GM12878 (cell line): ENCODE data around the gene ANKRD36B. TPM values are rescaled to one million over a fixed set of nuclear protein-coding genes. Genes with fewer than 3 reads are reported as not detected.
"Not testable (repeated sequence)": the region's sequence is repeated elsewhere in the genome, so short reads cannot be mapped to it uniquely, and the experiment has no call there.

ENCODE experiments used
- ATAC-seq: fragments of 200-7000 bp; cut with Tn5 transposase; 3 replicates; pipeline ENCODE4 v1.9.1; 2020; ENCODE audit warnings: mild to moderate bottlenecking, moderate library complexity
- BruUV-seq: library from RNA; stranded (reverse); fragments of 400-500 nt; replicated peaks from 2 replicates; lab custom pipeline; 2021; lab: Mats Ljungman, UMichigan
- CTCF ChIA-PET: fragments of 300-600 bp; sonication (Branson Sonifier 250); formaldehyde crosslinking; extraction: SDS; loops from one replicate; lab custom pipeline; 2021; ENCODE audit warnings: inconsistent platforms; lab: Yijun Ruan, JAX
- POLR2A ChIA-PET: fragments of 350-600 bp; formaldehyde crosslinking; extraction: SDS; loops from one replicate; lab custom pipeline; 2021; ENCODE audit warnings: inconsistent platforms; lab: Charles Lee
- RAD21 ChIA-PET: fragments of 300-600 bp; sonication (Branson Sonifier 250); formaldehyde crosslinking; loops from one replicate; lab custom pipeline; 2023; ENCODE audit warnings: antibody characterized with exemption; ENCODE audit not compliant: unreplicated experiment; lab: Charles Lee
- SMC1A ChIA-PET: fragments of 300-600 bp; sonication (Branson Sonifier 250); formaldehyde crosslinking; loops from one replicate; lab custom pipeline; 2023; ENCODE audit not compliant: unreplicated experiment, uncharacterized antibody; lab: Charles Lee
- DNase-seq: peaks from one replicate; pipeline ENCODE4 v3.0.0-alpha.2; 2011; ENCODE audit warnings: low read depth, low spot score
- FAIRE-seq: peaks from 3 replicates; lab custom pipeline; 2011; peaks lifted over from hg19 to GRCh38; lab: Jason Lieb, UNC
- H2AFZ ChIP-seq: 2 replicates; pipeline ENCODE4 v1.6.0; 2011; ENCODE audit warnings: low read depth, low read length, control low read depth; ENCODE audit not compliant: control insufficient read depth
- H3K27ac ChIP-seq: 2 replicates; pipeline ENCODE4 v1.5.1; 2011; ENCODE audit warnings: control low read depth; ENCODE audit not compliant: control insufficient read depth, insufficient read depth
- H3K27me3 ChIP-seq, 2 experiments: replicated peaks in 1 of 2; 2 replicates each; pipeline versions ENCODE4 v1.6.0 to v1.6.1; 2011; ENCODE audit warnings: low read length in 1 of 2; ENCODE audit not compliant: control insufficient read depth in 2 of 2, insufficient read depth in 2 of 2
- H3K36me3 ChIP-seq, 2 experiments: 2 replicates each; pipeline ENCODE4 v1.5.1; 2011; ENCODE audit warnings: low read length in 1 of 2; ENCODE audit not compliant: control insufficient read depth in 2 of 2, insufficient read depth in 2 of 2
- H3K4me1 ChIP-seq: 2 replicates; pipeline ENCODE4 v1.6.1; 2011; ENCODE audit warnings: mild to moderate bottlenecking, low read length, moderate library complexity, mixed read lengths; ENCODE audit not compliant: control insufficient read depth, insufficient read depth
- H3K4me2 ChIP-seq: 2 replicates; pipeline ENCODE4 v1.6.0; 2011; ENCODE audit warnings: control low read depth; ENCODE audit not compliant: control insufficient read depth, insufficient read depth
- H3K4me3 ChIP-seq: fragments of 200-600 bp; sonication (generic); 2 replicates; pipeline ENCODE4 v1.5.1; 2016
- H3K79me2 ChIP-seq: 2 replicates; pipeline ENCODE4 v1.6.0; 2011; ENCODE audit warnings: low read length; ENCODE audit not compliant: control insufficient read depth, insufficient read depth
- H3K9ac ChIP-seq: 2 replicates; pipeline ENCODE4 v1.8.0; 2011; ENCODE audit warnings: low read length, control low read depth, mixed read lengths; ENCODE audit not compliant: control insufficient read depth, insufficient read depth
- H3K9me3 ChIP-seq: replicated peaks from 3 replicates; pipeline ENCODE4 v1.5.1; 2011; ENCODE audit warnings: mild to moderate bottlenecking, low read length; ENCODE audit not compliant: control insufficient read depth, insufficient read depth
- H4K20me1 ChIP-seq: 2 replicates; pipeline ENCODE4 v1.6.0; 2011; ENCODE audit not compliant: control insufficient read depth, insufficient read depth
- SMAD1 ChIP-seq: fragments of 450-650 bp; IDR thresholded peaks from 2 replicates; pipeline ENCODE4 v1.6.1; 2018; ENCODE audit warnings: mild to moderate bottlenecking, low read depth; ENCODE audit not compliant: partially characterized antibody
- ZBTB11 ChIP-seq: fragments of 450-650 bp; formaldehyde crosslinking; IDR thresholded peaks from 2 replicates; pipeline ENCODE4 v1.5.0; 2022; ENCODE audit warnings: mild to moderate bottlenecking, missing genetic modification characterization
- WGBS: methylation state at CpG from one replicate; pipeline ENCODE4 v1.1.6; 2016; ENCODE audit warnings: low lambda C conversion rate; ENCODE audit not compliant: insufficient replicate concordance, insufficient coverage; ENCODE audit errors: missing lambda C conversion rate; 5-methylcytosine and 5-hydroxymethylcytosine counted together
- in situ Hi-C: fragments of 300-500 bp; cut with MboI; formaldehyde crosslinking; loops from 9 replicates; pipeline ENCODE4 v1.14.3; 2018; ENCODE audit warnings: mixed read lengths
- intact Hi-C: fragments of 100-400 bp; cut with micrococcal nuclease; formaldehyde crosslinking; loops from one replicate; pipeline ENCODE4 v1.14.2; 2022; ENCODE audit not compliant: unreplicated experiment
- polyA plus RNA-seq, 11 experiments: library from polyadenylated mRNA; depleted of rRNA in 4 of 11; unstranded in 6 of 11; stranded (reverse) in 5 of 11; fragments of >200 nt; fragmentation: Nextera tagmentation in 4 of 11; fragmentation: Illumina TruSeq in 1 of 11; extraction: Ambion mirVana in 4 of 11; extraction: Trizol in 1 of 11; gene quantifications; 1 replicate in 1 of 11; 2 replicates in 10 of 11; pipeline versions ENCODE4 v1.2.1 to v1.2.3, GENCODE V29; 2011 to 2016; ENCODE audit warnings: inconsistent platforms in 2 of 11, missing spikeins in 2 of 11, low read depth in 1 of 11
- total RNA-seq, 4 experiments: library from RNA; depleted of rRNA in 3 of 4; stranded (reverse); fragments of >200 nt in 3 of 4; fragmentation: Illumina TruSeq in 1 of 4; extraction: Trizol in 1 of 4; gene quantifications; 2 replicates each; pipeline versions ENCODE4 v1.2.1 to v1.2.3, GENCODE V29; 2013 to 2021

ANKRD36B gene
- total and polyA plus RNA-seq, 10 of the 15 experiments (the other 5 are each of a cell fraction or from before 2014, with no cell fraction given) = 6.5 to 21.4 (median 14.2) TPM

GRCh38 chr2:97546711-97547110 lies 43.0 kb downstream of the ANKRD36B start (continued):
- no peak for TF ChIP-seq ZBTB11 (CRISPR knock-in tag)
- no peak for TF ChIP-seq SMAD1

GRCh38 chr2:97544911-97545310 lies 44.8 kb downstream of the ANKRD36B start:
- H3K9me3 ChIP-seq, H3K4me1 ChIP-seq, FAIRE-seq, H4K20me1 ChIP-seq, H3K27ac ChIP-seq, H3K36me3 ChIP-seq, POLR2A ChIA-PET, ATAC-seq, in situ Hi-C loops, DNase-seq, H3K4me3 ChIP-seq, CTCF ChIA-PET, BruUV-seq, intact Hi-C loops, RAD21 ChIA-PET, H3K9ac ChIP-seq, H3K79me2 ChIP-seq, H3K4me2 ChIP-seq, H2AFZ ChIP-seq, H3K27me3 ChIP-seq, SMC1A ChIA-PET: not testable (repeated sequence)

GRCh38 chr2:97525904-97526303 lies 63.8 kb downstream of the ANKRD36B start:
- H3K4me2 ChIP-seq, H3K4me1 ChIP-seq, ATAC-seq, POLR2A ChIA-PET, H3K36me3 ChIP-seq, CTCF ChIA-PET, FAIRE-seq, RAD21 ChIA-PET, SMC1A ChIA-PET, H4K20me1 ChIP-seq, H3K27me3 ChIP-seq, BruUV-seq, DNase-seq, H3K79me2 ChIP-seq, H3K4me3 ChIP-seq, H3K27ac ChIP-seq, intact Hi-C loops, H3K9me3 ChIP-seq, H3K9ac ChIP-seq, H2AFZ ChIP-seq, in situ Hi-C loops: not testable (repeated sequence)
- no CpG with 5 or more reads among the region's 2 CpGs for WGBS

- H3K9ac ChIP-seq, BruUV-seq, H3K4me1 ChIP-seq, POLR2A ChIA-PET, H3K4me3 ChIP-seq, H3K9me3 ChIP-seq, H3K79me2 ChIP-seq, H3K27me3 ChIP-seq, intact Hi-C loops, H2AFZ ChIP-seq, ATAC-seq, H3K4me2 ChIP-seq, RAD21 ChIA-PET, FAIRE-seq, H3K27ac ChIP-seq, H3K36me3 ChIP-seq, H4K20me1 ChIP-seq, CTCF ChIA-PET, SMC1A ChIA-PET, in situ Hi-C loops, DNase-seq: not testable (repeated sequence)
- WGBS = no CpG with 5 or more reads among the region's 1 CpG
These were observed 65.9 kb downstream of the ANKRD36B start for GRCh38 chr2:97523816-97524215.
